NCI-H510A (cell line): ENCODE data around the gene GRN.
"Not testable (repeated sequence)": the region's sequence is repeated elsewhere in the genome, so short reads cannot be mapped to it uniquely, and the experiment has no call there.

Experiments used
- DNase-seq: peaks from one replicate; lab custom pipeline; 2025; lab: John Stamatoyannopoulos, UW

The GRN gene

DNA sequence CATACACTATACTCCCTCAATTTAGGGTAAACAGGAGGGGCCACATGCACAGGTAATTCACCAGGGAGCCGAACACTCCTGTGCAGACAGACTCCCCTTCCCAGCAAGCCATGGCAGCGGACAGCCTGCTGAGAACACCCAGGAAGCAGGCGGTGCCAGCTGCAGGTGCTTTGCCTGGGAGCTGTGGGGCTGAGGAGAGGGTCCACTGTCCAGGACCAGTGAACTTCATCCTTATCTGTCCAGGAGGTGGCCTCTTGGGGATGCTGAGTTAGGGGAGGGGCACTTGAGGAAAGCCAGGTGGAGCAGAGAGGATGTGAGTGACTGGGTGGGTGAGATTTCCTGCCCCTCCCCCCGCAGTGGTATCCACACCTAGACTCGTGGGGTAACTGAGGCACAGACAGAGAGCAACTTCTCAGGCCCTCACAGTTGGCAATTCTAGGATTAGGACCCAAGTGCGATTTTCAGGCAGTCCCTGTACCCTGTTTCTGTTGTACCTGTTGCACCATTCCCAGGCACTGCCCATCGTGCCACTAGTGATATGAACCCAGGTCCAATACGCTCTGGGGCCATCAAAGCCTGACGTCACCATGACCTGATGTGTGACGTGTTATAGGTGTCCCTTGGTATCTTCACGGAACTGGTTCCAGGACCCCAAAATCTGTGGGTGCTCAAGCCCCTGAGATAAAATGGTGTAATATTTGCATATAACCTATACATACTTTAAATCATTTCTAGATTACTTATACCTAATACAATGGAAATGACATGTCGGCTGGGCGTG lies 1.2 kb downstream of the GRN start:
- no peak for DNase-seq

DNA sequence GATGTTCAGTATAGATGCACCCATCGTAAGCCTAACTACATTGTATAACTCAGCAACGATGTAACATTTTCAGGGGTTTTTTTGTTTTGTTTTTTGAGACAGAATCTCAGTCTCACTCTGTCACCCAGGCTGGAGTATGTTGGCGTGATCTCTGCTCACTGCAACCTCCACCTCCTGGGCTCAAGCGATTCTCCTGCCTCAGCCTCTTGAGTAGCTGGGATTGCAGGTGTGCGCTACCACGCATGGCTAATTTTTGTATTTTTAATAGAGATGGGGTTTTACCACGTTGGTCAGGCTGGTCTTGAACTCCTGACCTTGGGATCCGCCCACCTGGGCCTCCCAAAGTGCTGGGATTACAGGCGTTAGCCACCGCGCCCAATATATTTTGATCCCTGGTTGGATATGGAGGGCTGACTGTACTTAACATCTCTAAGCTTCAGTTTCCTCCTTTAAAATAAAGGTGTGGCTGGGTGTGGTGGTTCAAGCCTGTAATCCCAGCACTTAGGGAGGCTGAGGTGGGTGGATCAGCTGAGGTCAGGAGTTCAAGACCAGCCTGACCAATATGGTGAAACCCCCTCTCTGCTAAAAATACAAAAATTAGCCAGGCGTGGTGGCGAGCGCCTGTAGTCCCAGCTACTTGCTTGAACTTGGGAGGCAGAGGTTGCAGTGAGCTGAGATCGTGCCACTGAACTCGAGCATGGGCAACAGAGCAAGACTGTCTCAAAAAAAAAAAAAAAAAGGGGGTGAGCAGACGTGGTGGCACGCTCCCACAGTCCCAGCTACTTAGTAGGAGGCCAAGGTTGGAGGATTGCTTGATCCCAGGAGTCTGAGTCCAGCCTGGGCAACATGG lies 2.3 kb downstream of the GRN start:
- DNase-seq, result not testable (repeated sequence)

DNA sequence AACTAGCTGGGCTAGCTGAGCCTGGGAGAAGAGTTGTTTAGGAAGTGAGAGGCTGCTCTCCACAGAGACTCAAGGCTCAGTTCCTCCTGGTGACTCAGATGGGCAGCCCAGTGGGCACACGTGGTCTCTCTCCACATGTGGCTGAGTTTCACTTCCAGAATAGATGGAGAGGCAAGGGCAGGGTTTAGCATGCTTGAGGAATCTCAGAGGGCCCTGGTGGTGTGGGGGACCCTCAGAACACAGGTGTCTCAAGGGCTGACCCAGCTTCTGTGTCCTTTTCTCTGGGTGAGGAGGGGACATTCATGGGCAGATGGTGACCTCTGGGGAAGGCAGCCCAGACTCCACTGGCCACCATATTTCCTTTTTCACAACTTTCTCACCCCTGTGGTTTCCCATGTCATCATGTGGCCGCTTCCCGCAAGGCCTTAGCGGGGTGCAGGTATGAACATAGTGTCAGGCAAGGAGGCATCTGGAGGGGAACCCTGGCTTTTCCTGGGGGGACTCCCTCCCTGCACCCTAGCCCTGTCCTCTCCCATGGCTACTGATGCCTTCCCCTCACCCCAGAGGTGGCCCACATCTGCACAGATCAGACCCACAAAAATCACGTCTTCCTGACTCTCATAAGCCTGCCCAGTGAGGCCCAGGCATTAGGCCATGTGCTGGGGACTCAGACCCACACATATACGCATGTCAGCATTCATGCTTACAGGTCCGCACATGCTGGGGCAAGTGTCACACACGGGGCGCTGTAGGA lies 3.3 kb downstream of the GRN start:
- DNase-seq, result no peak

DNA sequence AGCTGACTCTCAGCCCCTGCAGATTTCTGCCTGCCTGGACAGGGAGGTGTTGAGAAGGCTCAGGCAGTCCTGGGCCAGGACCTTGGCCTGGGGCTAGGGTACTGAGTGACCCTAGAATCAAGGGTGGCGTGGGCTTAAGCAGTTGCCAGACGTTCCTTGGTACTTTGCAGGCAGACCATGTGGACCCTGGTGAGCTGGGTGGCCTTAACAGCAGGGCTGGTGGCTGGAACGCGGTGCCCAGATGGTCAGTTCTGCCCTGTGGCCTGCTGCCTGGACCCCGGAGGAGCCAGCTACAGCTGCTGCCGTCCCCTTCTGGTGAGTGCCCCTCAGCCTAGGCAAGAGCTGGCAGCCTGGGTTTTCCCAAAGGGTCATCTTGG lies 3.9 kb downstream of the GRN start:
- DNase-seq, result no peak

DNA sequence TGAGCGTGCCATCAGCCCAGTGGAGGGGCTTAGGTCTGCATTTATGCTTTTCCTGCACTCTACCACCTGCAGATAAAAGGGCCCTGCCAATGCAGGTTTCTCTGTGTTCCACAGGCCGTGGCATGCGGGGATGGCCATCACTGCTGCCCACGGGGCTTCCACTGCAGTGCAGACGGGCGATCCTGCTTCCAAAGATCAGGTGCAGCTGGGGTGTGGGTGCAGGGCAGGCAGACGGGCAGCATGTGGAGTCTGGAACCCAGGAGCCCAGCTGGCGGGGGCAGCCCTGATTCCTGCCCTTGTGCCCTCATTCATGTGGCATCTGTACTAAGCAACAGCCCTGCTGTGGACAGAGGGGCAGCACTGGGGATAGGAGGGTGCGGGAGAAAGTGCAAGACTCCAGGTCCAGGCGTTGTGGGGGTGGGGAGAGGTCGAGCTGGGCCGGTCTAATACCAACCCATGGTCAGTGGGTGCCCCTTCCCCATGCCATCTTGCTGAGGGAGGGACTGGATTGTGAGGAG lies 4.5 kb downstream of the GRN start:
- no peak for DNase-seq

DNA sequence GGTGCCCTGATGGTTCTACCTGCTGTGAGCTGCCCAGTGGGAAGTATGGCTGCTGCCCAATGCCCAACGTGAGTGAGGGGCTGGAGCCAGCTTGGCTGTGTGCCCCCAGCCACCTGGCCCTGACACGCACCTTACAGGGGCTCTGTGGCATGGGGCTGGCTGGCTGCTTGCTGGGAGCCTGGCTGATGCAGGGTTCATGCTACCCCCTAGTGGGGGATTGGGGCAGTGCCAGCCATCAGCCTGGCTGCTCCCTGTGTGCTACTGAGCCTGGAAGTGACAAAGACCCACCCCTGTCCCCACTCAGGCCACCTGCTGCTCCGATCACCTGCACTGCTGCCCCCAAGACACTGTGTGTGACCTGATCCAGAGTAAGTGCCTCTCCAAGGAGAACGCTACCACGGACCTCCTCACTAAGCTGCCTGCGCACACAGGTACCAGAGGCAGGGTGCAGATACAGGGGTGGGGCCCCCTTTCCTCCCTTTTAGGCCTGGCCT lies 5.7 kb downstream of the GRN start:
- no peak for DNase-seq

DNA sequence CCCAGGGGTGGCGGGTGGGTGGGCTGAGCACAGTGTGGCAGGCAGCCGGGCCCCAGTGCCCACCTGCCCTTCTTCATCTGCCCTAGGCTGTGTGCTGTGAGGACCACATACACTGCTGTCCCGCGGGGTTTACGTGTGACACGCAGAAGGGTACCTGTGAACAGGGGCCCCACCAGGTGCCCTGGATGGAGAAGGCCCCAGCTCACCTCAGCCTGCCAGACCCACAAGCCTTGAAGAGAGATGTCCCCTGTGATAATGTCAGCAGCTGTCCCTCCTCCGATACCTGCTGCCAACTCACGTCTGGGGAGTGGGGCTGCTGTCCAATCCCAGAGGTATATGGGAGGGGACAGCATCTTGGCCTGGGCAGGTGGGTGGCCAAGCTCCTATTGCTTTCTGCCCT lies 6.4 kb downstream of the GRN start:
- no peak for DNase-seq

DNA sequence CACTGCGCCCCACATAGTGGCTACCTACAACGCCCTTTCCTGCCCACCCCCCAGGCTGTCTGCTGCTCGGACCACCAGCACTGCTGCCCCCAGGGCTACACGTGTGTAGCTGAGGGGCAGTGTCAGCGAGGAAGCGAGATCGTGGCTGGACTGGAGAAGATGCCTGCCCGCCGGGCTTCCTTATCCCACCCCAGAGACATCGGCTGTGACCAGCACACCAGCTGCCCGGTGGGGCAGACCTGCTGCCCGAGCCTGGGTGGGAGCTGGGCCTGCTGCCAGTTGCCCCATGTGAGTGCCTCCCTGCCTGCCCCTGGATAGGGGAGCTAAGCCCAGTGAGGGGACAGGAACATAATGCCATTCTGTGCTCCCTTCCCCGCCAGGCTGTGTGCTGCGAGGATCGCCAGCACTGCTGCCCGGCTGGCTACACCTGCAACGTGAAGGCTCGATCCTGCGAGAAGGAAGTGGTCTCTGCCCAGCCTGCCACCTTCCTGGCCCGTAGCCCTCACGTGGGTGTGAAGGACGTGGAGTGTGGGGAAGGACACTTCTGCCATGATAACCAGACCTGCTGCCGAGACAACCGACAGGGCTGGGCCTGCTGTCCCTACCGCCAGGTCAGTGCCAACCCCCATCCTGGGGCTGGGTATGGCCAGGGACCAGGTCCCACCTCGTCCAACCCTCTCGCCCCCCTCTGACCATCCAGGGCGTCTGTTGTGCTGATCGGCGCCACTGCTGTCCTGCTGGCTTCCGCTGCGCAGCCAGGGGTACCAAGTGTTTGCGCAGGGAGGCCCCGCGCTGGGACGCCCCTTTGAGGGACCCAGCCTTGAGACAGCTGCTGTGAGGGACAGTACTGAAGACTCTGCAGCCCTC lies 7.1 kb downstream of the GRN start:
- DNase-seq, result no peak

DNA sequence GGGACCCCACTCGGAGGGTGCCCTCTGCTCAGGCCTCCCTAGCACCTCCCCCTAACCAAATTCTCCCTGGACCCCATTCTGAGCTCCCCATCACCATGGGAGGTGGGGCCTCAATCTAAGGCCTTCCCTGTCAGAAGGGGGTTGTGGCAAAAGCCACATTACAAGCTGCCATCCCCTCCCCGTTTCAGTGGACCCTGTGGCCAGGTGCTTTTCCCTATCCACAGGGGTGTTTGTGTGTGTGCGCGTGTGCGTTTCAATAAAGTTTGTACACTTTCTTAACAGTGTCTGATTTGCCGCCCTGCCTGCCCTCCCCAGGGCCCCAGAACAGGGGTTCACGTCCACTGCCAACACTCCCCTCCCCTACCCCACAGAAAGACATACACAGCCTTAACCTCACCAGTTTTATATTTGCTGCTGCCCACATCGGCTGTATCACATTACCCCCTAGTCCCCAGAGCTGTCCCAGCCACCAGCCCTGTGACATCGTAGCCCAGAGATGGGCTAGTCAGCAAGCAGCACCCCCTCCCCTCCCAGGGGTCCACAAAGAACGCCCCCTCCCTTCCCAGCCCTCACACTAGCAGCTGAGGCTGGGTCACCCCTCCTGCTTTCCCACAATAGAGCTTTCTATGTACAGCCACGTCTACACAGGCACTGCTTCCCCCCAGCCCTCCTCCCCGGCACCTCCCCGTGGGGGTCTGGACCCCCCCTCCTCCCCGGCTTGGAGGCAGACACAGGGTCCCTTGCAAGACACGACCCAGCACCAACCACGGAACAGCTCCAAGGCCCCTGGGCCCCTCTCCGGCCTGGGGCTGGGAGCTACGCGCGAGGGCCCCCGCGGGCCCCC lies 7.9 kb downstream of the GRN start:
- no peak for DNase-seq

DNA sequence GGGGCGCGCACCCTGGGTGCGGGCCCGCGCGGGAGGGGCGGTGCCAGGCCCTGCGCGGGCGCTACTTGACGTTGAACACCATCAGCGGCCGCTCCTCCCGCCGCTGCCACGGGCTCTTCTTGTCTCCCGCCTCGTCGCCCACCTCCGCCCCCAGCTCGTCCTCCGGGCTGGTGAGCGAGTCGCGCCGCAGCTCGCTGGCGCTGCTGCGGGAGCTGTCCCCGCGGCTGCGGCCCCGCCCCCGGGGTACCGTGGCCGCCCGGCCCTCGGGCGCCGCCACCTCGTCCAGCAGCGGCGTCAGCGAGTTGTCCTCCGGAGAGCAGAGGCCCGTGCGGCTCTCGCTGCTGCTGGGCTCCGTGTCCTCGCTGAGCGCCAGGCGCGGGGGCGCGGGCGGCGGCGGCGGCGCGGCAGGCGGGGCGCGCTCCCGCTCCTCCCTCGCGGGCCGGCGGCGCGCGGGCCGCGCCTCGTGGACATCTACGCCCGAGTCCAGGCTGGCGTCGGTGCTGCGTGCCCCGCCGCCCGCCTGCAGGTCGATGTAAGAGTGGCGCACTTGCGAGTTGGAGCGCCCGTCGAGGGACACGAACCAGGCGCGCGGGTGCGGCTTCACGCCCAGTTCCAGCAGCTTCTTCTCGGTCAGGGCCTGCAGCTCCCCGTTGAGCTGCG lies 8.7 kb downstream of the GRN start:
- DNase-seq, result no peak

DNA sequence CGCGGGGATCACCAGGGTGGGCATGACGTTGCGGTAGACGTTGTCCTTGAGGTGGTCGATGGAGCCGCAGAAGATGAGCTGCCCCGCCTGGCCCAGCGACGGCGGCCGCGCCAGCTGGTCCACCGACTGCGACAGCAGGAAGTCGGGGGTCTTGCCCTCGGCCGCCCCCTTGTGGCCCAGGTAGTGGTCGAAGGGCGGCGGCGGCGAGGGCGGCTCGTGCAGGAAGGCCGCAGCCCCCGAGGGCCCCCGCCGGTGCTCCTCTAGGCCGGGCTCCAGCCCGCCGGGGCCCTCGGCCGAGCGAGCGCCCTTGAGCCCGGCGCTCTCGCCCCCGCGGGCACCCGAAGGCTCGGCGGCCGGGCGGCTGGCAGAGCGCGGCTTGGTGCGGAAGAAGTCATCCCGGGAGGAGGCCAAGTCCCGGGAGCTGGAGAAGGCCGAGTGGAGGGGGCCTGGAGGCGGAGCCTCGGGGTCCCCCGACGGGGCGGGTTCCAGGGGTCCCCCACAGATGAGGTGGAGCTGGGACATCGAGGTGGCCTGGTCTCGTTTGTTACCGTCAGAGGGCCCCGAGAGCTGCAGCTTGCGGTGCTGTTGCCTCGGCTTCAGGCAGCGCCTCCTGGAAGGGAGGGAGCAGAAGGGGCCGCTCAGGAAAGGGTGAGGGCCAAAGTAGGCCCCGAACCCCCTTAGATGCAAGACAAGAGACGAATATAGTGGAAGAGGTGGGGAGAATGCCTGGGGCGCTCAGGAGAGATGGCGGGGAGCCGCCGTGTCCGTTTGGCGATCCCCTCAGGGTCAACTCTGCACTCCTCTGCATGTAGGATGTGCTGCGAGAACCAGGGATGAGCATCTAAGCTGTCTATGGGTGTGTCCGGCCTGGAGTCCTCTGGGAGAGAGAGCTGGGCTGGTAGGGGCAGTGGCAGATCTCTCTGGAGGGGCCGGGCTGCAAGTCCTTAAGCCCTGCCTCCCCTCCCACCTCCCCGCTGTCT lies 9.8 kb downstream of the GRN start:
- DNase-seq, result no peak

DNA sequence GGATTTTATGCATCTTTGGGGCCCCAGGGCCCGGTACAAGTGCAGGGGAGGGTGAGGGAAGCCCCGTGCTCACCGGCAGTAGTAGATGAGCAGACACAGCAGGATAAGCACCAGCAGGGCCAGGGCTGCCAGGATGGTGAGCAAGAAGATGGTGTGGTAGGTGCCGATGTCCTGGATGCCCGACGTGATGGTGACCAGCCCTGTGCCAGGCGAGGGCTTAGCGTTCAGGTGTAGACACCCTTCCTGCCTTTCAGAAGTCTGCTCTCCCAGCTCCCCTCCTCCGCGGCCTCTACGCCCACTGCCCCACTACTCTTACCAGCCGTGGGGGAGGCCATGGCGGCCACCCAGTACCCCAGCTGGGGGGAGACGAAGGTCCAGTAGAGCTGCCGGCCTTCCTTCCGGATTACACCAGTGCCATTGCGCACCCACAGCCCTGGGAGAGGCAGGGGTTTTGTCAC lies 10.6 kb downstream of the GRN start:
- no peak for DNase-seq

DNA sequence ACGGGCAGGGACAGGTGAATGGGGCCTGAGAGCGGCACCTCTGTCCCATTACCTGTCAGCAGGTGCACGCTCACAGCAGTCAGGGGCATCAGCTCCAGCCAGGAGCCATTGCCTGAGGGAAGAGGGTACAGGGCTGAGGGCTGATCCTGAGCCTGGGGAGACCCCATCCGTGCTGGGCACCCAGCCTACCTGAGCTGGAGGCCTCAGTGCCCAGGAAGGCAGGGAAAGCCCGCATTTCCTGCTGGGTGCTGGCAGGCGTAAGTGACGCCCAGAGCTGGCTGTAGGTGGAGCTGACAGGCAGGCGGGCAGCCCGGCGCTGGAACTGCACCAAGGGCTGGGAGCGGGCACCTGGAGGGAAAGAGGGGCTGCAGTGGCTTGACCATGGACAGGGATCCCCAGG lies 11.1 kb downstream of the GRN start:
- DNase-seq, result no peak

DNA sequence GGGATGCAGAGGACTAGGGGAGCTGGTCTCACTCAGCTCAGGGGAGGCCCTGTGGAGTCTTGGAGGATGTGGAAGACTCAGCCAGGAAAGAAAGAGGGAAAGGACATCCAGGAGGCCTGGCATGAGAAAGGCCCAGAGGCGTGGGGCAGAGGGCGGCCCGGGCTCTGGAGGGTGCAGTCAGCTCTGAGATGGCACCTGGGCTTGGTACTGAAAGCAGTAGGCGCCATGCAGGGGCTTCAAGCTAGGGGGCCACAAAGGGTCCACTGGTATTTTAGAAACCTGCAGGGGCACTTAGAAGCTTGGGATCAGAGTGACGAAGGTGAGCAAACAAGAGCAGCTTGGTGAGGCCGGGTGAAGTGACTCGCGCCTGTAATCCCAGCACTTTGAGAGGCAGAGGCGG lies 13.0 kb downstream of the GRN start:
- DNase-seq, result no peak

DNA sequence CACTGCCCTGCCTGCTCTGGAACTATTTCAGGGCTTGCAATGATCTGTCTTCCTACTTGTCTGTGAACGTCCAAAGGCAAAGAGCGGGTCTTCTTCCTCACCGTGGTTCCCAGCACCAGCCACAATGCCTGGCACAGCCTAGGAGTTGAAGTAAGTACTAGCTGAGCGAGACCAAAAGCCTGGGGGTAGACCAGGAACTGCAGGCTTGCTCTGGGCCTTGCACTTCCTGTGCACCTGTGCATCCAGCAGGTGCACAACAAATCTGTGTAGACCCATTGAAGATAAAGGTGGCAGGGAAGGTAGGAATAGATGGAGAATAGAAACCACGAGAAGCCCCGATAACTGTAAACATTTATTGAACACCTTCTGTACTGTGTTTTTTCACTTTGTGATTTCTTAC lies 13.9 kb downstream of the GRN start:
- DNase-seq, result no peak

DNA sequence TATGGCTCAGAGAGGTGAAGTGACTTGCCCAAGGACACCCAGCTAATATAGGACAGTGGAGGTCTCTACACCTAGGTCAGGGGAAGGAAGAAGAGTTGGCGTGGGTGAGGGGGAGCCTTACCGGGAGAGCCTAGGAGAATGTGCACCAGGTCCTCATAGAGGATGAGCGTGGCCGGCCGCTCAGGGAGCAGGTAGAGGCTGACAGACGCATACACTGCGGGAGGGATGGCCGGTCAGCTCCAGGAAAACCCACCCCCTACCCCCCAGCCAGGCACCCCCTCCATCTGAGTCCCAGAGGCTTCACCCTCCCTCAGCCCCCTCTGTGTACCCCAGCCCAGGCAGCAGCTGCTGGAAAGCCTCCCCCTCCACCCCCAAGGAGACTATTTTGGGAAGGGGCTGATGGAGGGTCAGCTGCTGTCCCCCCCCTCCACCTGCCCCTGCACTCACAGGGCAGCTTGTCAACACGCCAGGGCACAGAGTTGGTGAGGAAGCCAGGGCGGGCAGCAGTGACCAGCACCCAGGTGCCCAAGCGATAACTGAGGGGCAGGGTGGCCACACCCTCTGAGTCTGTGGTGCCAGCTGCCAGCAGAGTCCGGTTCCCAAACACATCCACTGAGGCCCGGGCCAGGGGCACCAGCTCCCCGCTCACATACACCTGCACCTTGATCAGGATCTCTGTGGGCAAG lies 14.5 kb downstream of the GRN start:
- DNase-seq, result no peak

DNA sequence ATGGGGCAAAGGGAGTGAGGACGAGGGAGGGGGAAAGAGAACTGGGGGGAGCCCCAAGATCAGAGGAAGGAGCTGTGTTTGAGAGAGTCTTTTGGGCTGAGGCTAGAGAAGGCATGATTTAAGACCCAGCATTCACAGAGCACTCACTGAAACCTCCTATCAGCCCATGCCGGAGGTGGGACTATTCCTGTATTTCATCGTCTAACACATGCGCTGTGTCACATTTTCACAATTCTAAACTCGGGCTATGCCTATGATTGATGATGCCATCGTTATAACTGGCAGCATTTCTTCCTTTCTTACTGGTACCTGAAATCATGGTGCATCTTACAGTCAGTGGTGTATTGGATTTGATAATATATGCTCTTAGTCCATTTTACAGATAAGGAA lies 15.0 kb downstream of the GRN start:
- no peak for DNase-seq

DNA sequence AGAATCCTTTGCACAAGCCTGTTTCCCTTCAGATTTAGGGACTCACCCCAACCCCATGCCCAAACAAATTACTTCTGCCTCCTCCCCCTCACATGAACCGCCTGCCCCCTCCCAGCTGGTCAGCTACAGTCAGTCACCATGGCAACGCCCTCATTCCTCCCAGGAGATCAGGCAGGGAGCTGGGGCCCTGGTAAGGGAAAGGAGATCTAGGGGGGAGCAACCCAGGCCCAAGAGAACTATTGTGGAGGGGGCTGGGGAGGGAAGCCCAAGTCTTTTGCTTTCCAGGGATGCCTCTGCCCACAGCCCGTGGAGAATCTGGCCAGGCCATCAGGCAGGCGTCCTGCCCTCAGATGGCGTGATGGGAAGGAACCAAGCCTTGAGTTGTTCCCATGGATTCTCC lies 15.7 kb downstream of the GRN start:
- DNase-seq, result no peak
